ENCODE measurements around the gene CMTM5. TPM values are rescaled to one million over a fixed set of nuclear protein-coding genes. Genes with fewer than 3 reads are reported as not detected.

The CMTM5 gene
- total RNA-seq, 2 experiments from 2014 or later, result not detected

DNA sequence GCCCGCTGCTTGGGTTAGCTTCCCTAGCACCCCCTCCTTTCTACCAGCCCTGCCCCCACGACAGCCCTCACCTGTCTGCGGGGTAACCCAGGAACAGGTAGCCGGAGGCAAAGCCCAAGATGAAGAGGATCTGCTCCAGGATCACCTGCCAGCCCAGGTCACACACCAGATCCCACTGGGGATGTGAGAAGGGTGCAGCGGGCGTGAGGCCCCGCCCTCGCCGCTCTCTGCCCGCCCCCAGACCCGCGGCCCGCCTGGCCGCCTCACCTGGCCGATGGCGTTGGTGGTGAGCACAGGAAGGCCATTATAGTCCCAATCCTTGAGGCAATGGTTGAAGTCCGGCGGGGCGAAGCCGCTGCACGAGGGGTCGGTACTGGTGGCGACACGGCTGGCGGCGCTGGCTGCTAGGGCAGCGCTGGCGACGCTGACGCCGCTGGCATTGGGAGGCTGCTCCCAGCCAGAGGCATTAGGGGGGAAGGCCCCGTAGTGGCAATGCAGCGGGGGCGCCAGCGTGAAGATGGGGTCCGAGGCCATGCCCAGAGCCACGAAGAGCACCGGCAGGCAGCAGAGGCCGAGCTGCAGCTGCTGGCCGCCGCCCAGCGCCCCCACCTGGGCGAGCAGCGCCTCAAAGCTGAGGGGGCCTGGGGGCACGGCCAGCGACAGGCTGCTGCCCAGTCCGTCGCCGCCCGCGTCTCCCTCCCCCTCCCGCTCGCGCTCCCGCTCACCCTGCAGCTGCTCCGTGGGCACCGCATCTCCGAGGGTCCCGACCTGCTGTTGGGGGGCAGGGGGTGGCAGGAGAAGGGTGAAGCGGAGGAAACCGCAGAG, 25.0 kb upstream of the CMTM5 start:
- Histone ChIP-seq H3K4me1 (ENCODE audit: insufficient read depth, low read length, poor library complexity, severe bottlenecking) (no peaks in the 10 kb centered on the region), H3K79me2 (ENCODE audit: insufficient read depth, low read depth, low read length) (no peaks in the 10 kb centered on the region), H3K27ac (ENCODE audit: low read depth, low read length, poor library complexity, severe bottlenecking) (no peak overlapping the region), H3K36me3 (ENCODE audit: insufficient read depth, low read length) (no peaks in the 10 kb centered on the region), H3K9me3 (ENCODE audit: low read length) (no peaks in the 10 kb centered on the region), H3K4me3 (ENCODE audit: low read depth, low read length, poor library complexity, severe bottlenecking) (no peak overlapping the region), H4K20me1 (ENCODE audit: insufficient read depth, low read length) (no peaks in the 10 kb centered on the region), H3K4me2 (ENCODE audit: low read length) (no peak overlapping the region), H3K9me2 (ENCODE audit: insufficient read depth, low read length) (no peaks in the 10 kb centered on the region), H2AFZ (ENCODE audit: low read length) (no peak overlapping the region)
- POLR2A ChIA-PET, result no interaction called here
- BruUV-seq (replicated peaks), result no TSS peak
- CTCF ChIA-PET (ENCODE audit: unreplicated experiment), result no interaction called here
- intact Hi-C loops (cut with micrococcal nuclease; ENCODE audit: unreplicated experiment), result no loop called here
- TF ChIP-seq, protein P1, sequence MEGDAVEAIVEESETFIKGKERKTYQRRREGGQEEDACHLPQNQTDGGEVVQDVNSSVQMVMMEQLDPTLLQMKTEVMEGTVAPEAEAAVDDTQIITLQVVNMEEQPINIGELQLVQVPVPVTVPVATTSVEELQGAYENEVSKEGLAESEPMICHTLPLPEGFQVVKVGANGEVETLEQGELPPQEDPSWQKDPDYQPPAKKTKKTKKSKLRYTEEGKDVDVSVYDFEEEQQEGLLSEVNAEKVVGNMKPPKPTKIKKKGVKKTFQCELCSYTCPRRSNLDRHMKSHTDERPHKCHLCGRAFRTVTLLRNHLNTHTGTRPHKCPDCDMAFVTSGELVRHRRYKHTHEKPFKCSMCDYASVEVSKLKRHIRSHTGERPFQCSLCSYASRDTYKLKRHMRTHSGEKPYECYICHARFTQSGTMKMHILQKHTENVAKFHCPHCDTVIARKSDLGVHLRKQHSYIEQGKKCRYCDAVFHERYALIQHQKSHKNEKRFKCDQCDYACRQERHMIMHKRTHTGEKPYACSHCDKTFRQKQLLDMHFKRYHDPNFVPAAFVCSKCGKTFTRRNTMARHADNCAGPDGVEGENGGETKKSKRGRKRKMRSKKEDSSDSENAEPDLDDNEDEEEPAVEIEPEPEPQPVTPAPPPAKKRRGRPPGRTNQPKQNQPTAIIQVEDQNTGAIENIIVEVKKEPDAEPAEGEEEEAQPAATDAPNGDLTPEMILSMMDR (conservative IDR thresholded peaks at IDR 0.05; ENCODE audit: low read length), result no peak
- no peak for TF ChIP-seq EZH2phosphoT487 (IDR thresholded peaks at IDR 0.05; ENCODE audit: borderline replicate concordance, low read depth, low read length)
- DNase-seq (ENCODE audit: low spot score), result no peak

DNA sequence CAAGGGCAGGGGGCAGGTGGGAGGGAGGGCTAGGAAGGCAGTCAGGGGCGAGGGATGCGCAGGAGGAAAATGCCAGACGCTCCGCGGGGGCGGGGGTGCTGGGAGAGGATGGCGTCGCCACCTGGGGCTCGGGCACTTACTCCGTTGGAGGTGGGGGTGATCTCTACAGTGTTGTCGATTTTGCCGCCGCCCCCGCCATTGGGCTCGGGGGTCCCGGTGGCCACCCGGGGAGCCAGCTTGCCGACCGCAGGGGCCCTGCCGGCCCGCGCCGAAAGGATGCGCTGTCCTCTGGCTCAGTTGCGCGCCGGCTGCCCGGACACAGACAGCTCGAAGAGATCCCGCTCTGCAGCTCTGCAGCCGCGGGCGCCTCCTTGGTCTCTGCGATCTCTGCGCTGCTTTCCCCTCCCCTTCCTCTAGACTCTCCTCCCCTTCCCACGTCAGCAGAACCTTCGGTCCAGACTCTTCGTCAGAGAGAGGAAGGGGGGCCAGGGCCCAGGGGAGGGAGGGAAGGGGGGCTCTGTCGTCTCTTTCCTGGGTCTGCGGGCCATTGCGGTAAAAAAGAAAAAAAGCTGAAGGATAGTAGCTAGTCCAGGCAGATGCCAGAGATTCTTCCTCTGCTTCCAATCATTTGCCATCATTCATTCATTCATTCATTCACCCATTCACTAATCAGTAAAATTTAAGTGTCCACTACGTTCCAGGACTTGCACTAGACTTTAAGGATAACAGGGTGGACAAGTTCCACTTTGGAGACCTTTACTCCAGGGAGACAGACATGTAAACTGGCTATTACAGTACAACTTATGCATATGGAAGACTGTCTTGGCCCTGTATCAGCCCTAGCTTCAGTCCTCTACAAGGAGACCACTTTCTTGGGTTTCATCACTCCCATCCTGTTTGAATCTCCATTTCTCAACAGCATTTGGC, 24.1 kb upstream of the CMTM5 start, which contains the start of gene SLC22A17:
TSS of gene SLC22A17 (minus strand) at position 382 of the 927 bp plus-strand sequence.
- no TSS peak for BruUV-seq (replicated peaks)
- Histone ChIP-seq H3K4me1 (ENCODE audit: insufficient read depth, low read length, poor library complexity, severe bottlenecking) (no peaks in the 10 kb centered on the region), H4K20me1 (ENCODE audit: insufficient read depth, low read length) (no peaks in the 10 kb centered on the region), H3K4me3 (ENCODE audit: low read depth, low read length, poor library complexity, severe bottlenecking) (no peak within 1 kb of the TSS), H3K9me2 (ENCODE audit: insufficient read depth, low read length) (no peaks in the 10 kb centered on the region), H3K27ac (ENCODE audit: low read depth, low read length, poor library complexity, severe bottlenecking) (no peak within 1 kb of the TSS), H3K4me2 (ENCODE audit: low read length) (no peak within 1 kb of the TSS), H3K79me2 (ENCODE audit: insufficient read depth, low read depth, low read length) (no peaks in the 10 kb centered on the region), H3K36me3 (ENCODE audit: insufficient read depth, low read length) (no peaks in the 10 kb centered on the region), H3K9me3 (ENCODE audit: low read length) (no peaks in the 10 kb centered on the region), H2AFZ (ENCODE audit: low read length) (no peak within 1 kb of the TSS)
- POLR2A ChIA-PET, result no interaction called here
- intact Hi-C loops (cut with micrococcal nuclease; ENCODE audit: unreplicated experiment), result no loop called here
- DNase-seq (ENCODE audit: low spot score), result no peak
- TF ChIP-seq EZH2phosphoT487 (IDR thresholded peaks at IDR 0.05; ENCODE audit: borderline replicate concordance, low read depth, low read length), result no peak
- TF ChIP-seq, protein P1 (conservative IDR thresholded peaks at IDR 0.05; ENCODE audit: low read length), result no peak
- CTCF ChIA-PET (ENCODE audit: unreplicated experiment), result interaction anchor here (0.6 kb wide), 1 partner anchor 27 kb away, joined by 3 read pairs; no protein-coding TSS in a partner anchor

Measured in OCI-LY7 (cell line).